SK-N-MC (cell line): ENCODE results near the gene ADAD2.
"Not testable (repeated sequence)": the region's sequence is repeated elsewhere in the genome, so short reads cannot be mapped to it uniquely, and the experiment has no call there.

Experiments used
- DNase-seq: peaks from one replicate; pipeline ENCODE4 v3.0.0-alpha.2; 2011; ENCODE audit warnings: low read depth, low spot score
- H3K27ac ChIP-seq: fragments of 200-600 bp; sonication (generic); 2 replicates; pipeline ENCODE4 v1.5.1; 2016; ENCODE audit warnings: mixed run types
- H3K36me3 ChIP-seq: fragments of 200-600 bp; sonication (generic); 2 replicates; pipeline ENCODE4 v1.6.1; 2017; ENCODE audit warnings: antibody characterized with exemption, low read length, mixed read lengths; ENCODE audit not compliant: insufficient read depth
- H3K4me3 ChIP-seq: fragments of 200-600 bp; sonication (generic); 2 replicates; pipeline ENCODE4 v1.5.1; 2016
- H3K9ac ChIP-seq: fragments of 200-600 bp; sonication (generic); 2 replicates; pipeline ENCODE4 v1.8.0; 2017; ENCODE audit warnings: mixed run types, mixed read lengths; ENCODE audit not compliant: insufficient read length
- H3K9me3 ChIP-seq: fragments of 200-600 bp; sonication (generic); 2 replicates; pipeline ENCODE4 v1.6.1; 2017; ENCODE audit warnings: low read depth, mild to moderate bottlenecking, antibody characterized with exemption, low read length, moderate library complexity, mixed read lengths
- EZH2 ChIP-seq: fragments of 200-600 bp; sonication (generic); IDR thresholded peaks from one replicate; pipeline ENCODE4 v1.6.1; 2017; ENCODE audit warnings: antibody characterized with exemption
- FOXP2 ChIP-seq: optimal IDR thresholded peaks from 2 replicates; pipeline ENCODE3; 2011; ENCODE audit warnings: mild to moderate bottlenecking, moderate library complexity; ENCODE audit not compliant: insufficient read depth; ENCODE audit errors: extremely low read length, control extremely low read depth
- POLR2AphosphoS5 ChIP-seq: IDR thresholded peaks from 2 replicates; pipeline ENCODE4 v1.6.1; 2012; ENCODE audit warnings: mild to moderate bottlenecking, low read depth, low read length, borderline replicate concordance

ADAD2 gene

DNA sequence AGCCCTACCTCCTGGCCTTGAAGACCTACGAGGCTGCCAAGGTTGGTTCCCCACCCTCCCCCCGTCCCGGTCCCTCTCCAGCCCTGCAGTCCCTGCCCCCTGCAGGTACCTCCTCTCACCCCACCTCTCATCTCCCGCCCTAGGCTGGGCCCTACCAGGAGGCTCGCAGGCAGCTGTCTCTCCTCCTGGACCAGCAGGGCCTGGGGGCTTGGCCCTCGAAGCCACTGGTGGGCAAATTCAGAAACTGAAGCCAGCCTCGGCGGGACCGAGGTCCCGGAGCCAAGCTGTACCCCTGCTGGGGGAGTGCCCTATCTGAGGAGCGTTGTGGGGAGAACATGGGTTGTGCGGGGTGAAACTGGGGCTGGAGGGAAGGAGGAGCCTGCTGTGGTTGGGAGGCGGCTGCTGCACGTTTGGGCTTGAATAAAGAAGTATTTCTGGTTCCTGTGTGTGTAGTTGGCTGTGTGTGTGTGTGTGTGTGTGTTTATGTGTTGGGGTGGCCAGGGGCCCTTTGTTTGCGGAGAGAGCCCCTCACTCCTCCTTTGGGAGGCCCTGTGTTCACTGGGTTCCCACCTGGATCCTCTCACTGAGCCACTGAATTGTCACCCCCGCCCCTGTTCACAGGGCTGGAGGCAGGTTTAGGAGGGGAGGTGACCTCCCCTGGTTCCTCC, 5.9 kb downstream of the ADAD2 start:
- DNase-seq, result no peak
- H3K9me3 ChIP-seq, result no peaks in the 10 kb centered on the region
- TF ChIP-seq POLR2AphosphoS5, result no peak
- no peak for TF ChIP-seq EZH2
- no peak for TF ChIP-seq FOXP2
- no peaks in the 10 kb centered on the region for H3K36me3 ChIP-seq
- H3K27ac ChIP-seq, result no peak overlapping the region
- no peak overlapping the region for H3K4me3 ChIP-seq
- H3K9ac ChIP-seq, result no peak overlapping the region

DNA sequence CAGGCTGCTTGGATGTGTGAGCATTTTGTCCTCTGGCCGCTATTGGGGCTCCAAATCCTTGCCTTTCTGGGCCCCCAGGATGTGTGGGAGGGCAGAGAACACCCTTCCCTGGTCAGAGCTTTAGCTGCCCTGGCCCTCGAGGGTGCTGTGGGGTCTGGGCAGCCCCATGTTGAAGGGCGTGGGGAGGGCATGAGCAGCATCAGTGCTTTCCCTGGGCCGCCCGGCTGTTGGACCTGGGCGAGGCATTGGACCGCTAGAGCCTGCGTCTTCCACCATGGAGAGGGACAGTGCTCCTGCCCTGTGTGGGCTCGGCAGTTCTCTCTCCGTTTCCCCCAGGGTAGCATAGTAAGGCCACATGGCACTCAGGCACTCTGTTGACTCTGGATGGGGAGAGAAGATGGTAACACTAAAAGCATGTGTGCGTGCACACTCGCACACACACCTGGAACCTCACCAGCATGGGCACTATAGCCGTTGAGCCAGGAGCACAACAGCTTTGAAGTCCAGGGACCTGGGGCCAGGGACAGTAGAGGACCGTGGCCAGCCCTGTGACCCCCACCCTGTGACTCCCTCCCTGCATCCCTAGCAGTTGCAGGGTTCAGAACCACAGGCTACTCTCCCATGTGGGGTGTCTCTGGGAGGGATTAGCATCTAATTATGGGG, 6.6 kb downstream of the ADAD2 start:
- no peaks in the 10 kb centered on the region for H3K36me3 ChIP-seq
- H3K4me3 ChIP-seq, result no peak overlapping the region
- H3K27ac ChIP-seq, result no peak overlapping the region
- H3K9me3 ChIP-seq, result no peaks in the 10 kb centered on the region
- TF ChIP-seq FOXP2 (no peak), EZH2 (no peak), POLR2AphosphoS5 (no peak)
- H3K9ac ChIP-seq, result no peak overlapping the region
- no peak for DNase-seq

GRCh38 chr16:84198401-84198800, 7.4 kb downstream of the ADAD2 start:
- TF ChIP-seq POLR2AphosphoS5 (no peak), EZH2 (no peak), FOXP2 (no peak)
- H3K4me3 ChIP-seq, result no peak overlapping the region
- DNase-seq, result no peak
- H3K9ac ChIP-seq, result no peak overlapping the region
- H3K36me3 ChIP-seq, result no peaks in the 10 kb centered on the region
- H3K27ac ChIP-seq, result no peak overlapping the region
- H3K9me3 ChIP-seq, result no peaks in the 10 kb centered on the region

GRCh38 chr16:84199097-84199496, 8.1 kb downstream of the ADAD2 start:
- TF ChIP-seq EZH2 (no peak), POLR2AphosphoS5 (no peak), FOXP2 (no peak)
- no peak for DNase-seq
- Histone ChIP-seq H3K9ac (no peak overlapping the region), H3K36me3 (no peaks in the 10 kb centered on the region), H3K4me3 (no peak overlapping the region), H3K9me3 (no peaks in the 10 kb centered on the region), H3K27ac (no peak overlapping the region)

DNA sequence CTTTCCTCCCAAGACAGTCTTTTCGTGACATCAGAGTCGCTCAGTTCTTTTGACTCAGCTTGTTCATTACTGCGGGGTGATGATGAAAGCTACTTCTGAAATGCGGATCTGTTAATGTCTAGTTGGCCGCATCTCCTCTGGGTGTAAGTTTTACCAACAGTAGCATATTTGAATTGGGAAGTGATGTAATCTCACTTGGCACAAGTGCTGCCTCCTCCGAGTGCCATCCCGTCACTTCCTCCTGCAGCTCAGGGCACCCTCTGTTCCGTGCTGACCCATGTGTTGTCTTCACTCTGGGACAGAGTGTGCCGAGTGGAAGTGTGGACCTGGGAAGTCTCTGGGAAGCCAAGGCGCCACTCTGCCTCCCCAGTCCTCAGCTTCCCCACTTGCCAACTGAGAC, 8.9 kb downstream of the ADAD2 start:
- Histone ChIP-seq H3K4me3 (no peak overlapping the region), H3K9me3 (no peaks in the 10 kb centered on the region), H3K27ac (no peak overlapping the region), H3K36me3 (no peaks in the 10 kb centered on the region), H3K9ac (no peak overlapping the region)
- DNase-seq, result no peak
- no peak for TF ChIP-seq EZH2
- TF ChIP-seq FOXP2, result no peak
- no peak for TF ChIP-seq POLR2AphosphoS5

DNA sequence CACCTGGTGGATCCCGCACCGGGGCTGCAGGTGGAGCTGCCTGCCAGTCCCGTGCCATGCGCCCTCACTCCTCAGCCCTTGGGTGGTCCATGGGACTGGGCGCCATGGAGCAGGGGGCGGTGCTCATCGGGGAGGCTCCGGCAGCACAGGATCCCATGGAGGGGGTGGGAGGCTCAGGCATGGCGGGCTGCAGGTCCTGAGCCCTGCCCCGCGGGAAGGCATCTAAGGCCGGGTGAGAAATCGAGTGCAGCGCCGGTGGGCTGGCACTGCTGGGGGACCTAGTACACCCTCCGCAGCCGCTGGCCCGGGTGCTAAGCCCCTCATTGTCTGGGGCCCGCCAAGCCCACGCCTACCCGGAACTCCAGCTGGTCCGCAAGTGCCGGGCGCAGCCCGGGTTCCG, 13.6 kb downstream of the ADAD2 start:
- not testable (repeated sequence) for H3K27ac ChIP-seq, DNase-seq, H3K9me3 ChIP-seq

DNA sequence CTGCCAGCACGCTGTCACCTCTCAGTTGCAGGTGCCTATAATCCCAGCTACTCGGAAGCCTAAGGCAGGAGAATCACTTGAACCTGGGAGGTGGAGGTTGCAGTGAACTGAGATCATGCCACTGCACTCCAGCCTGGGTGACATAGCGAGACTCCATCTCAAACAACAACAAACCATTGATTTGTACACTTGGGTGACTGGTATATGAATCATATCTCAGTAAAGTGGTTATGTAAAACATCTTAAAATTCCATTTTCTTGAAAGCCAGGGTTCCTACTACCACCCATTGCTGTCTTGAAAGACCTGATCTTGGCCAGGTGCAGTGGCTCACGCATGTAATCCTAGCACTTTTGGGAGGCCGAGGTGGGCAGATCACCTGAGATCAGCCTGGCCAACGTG, 14.2 kb downstream of the ADAD2 start:
- H3K9ac ChIP-seq, H3K4me3 ChIP-seq, H3K36me3 ChIP-seq, H3K27ac ChIP-seq, H3K9me3 ChIP-seq, DNase-seq: not testable (repeated sequence)

More for the DNA sequence above, 13.6 kb downstream of the ADAD2 start:
- not testable (repeated sequence) for H3K36me3 ChIP-seq, H3K4me3 ChIP-seq, H3K9ac ChIP-seq

DNA sequence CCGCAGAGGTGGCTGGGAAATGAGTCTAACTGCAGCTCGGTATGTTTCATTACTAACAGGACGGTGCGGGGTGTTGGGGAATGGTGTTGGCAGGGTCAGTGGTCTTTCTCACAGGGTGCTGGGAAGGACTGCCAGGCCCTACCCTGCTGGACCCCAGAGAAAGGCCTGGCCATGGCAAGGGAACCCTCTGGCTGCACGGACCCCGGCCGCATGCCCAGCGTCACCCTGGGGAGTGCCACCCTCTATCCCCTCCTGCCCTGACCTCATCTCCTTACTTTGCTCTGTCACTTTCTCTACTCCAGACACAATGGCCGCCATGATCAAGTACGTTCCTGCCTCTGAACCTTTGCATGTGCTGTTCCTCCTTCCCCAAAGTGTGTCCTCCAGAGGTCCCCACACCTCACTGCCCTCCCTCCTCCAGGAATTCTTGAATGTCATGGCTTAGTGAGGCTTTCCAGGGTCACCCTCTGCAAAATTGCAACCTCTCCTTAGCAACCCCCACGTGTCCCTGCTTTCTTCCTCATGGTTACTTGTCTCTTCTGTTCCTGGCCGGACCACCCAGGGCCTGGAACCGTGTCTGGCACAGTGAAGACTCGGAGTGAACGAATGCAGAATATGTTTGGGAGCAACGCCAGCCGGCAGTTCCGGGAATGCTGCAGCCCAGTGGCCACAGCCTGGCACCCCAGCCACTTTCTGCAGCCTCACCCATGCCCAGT, 15.2 kb downstream of the ADAD2 start:
- Histone ChIP-seq H3K36me3 (no peaks in the 10 kb centered on the region), H3K4me3 (no peak overlapping the region), H3K9ac (no peak overlapping the region), H3K9me3 (no peaks in the 10 kb centered on the region), H3K27ac (no peak overlapping the region)
- DNase-seq, result no peak
- TF ChIP-seq FOXP2, result no peak
- TF ChIP-seq POLR2AphosphoS5, result no peak
- no peak for TF ChIP-seq EZH2
